HEK293 (cell line): Measurements from ENCODE around the gene MIS18BP1.

Experiments used
- ATF2 ChIP-seq: fragments of 450-650 bp; formaldehyde crosslinking; IDR thresholded peaks from 2 replicates; pipeline ENCODE4 v1.5.1; 2016; ENCODE audit warnings: missing biosample characterization, missing genetic modification characterization, low read depth
- HOXA7 ChIP-seq: sonication (generic); formaldehyde crosslinking; IDR thresholded peaks from 2 replicates; pipeline ENCODE4 v1.8.1; 2022; ENCODE audit warnings: missing genetic modification reagents, borderline replicate concordance
- YY1 ChIP-seq: fragments of 450-650 bp; formaldehyde crosslinking; IDR thresholded peaks from 2 replicates; pipeline ENCODE4 v1.5.1; 2018; ENCODE audit warnings: missing biosample characterization, missing genetic modification characterization
- ZBTB21 ChIP-seq: fragments of 450-650 bp; formaldehyde crosslinking; IDR thresholded peaks from 2 replicates; pipeline ENCODE4 v1.5.1; 2017; ENCODE audit warnings: missing biosample characterization, missing genetic modification characterization
- ZNF121 ChIP-seq: fragments of 450-650 bp; formaldehyde crosslinking; IDR thresholded peaks from 2 replicates; pipeline ENCODE4 v1.5.1; 2016; ENCODE audit warnings: missing biosample characterization, missing genetic modification characterization
- ZNF274 ChIP-seq, 2 experiments: fragments of 200-500 bp in 1 of 2; fragments of 450-650 bp in 1 of 2; sonication (Bioruptor generic) in 1 of 2; formaldehyde crosslinking in 1 of 2; IDR thresholded peaks; 2 replicates each; pipeline versions ENCODE4 v1.5.1 to v1.6.1; 2014 to 2016; ENCODE audit warnings: borderline replicate concordance in 1 of 2, inconsistent platforms in 1 of 2, low read length in 1 of 2, missing biosample characterization in 1 of 2, missing genetic modification characterization in 1 of 2
- ZNF76 ChIP-seq: fragments of 450-650 bp; formaldehyde crosslinking; IDR thresholded peaks from 2 replicates; pipeline ENCODE4; 2016; ENCODE audit warnings: low read depth, missing biosample characterization, missing genetic modification characterization, borderline replicate concordance
- TF ChIP-seq, protein P1 (sequence below): fragments of 450-650 bp; formaldehyde crosslinking; IDR thresholded peaks from 2 replicates; pipeline ENCODE4 v1.5.1; 2016; ENCODE audit warnings: missing biosample characterization, missing genetic modification characterization
- TF ChIP-seq, protein P2 (sequence below): fragments of 450-650 bp; formaldehyde crosslinking; IDR thresholded peaks from 2 replicates; pipeline ENCODE4 v1.5.1; 2016; ENCODE audit warnings: missing biosample characterization, missing genetic modification characterization
- TF ChIP-seq, protein P3 (sequence below): fragments of 450-650 bp; formaldehyde crosslinking; IDR thresholded peaks from 2 replicates; pipeline ENCODE4 v1.5.1; 2016; ENCODE audit warnings: missing biosample characterization, missing genetic modification characterization

- TF ChIP-seq, protein P1, sequence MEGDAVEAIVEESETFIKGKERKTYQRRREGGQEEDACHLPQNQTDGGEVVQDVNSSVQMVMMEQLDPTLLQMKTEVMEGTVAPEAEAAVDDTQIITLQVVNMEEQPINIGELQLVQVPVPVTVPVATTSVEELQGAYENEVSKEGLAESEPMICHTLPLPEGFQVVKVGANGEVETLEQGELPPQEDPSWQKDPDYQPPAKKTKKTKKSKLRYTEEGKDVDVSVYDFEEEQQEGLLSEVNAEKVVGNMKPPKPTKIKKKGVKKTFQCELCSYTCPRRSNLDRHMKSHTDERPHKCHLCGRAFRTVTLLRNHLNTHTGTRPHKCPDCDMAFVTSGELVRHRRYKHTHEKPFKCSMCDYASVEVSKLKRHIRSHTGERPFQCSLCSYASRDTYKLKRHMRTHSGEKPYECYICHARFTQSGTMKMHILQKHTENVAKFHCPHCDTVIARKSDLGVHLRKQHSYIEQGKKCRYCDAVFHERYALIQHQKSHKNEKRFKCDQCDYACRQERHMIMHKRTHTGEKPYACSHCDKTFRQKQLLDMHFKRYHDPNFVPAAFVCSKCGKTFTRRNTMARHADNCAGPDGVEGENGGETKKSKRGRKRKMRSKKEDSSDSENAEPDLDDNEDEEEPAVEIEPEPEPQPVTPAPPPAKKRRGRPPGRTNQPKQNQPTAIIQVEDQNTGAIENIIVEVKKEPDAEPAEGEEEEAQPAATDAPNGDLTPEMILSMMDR (tag by site-specific recombination), result no peak
- no peak for TF ChIP-seq ZBTB21 (tag by site-specific recombination)
- no peak for TF ChIP-seq YY1 (tag by site-specific recombination)
- no peak for TF ChIP-seq ZNF76 (tag by site-specific recombination)
- TF ChIP-seq, protein P2, sequence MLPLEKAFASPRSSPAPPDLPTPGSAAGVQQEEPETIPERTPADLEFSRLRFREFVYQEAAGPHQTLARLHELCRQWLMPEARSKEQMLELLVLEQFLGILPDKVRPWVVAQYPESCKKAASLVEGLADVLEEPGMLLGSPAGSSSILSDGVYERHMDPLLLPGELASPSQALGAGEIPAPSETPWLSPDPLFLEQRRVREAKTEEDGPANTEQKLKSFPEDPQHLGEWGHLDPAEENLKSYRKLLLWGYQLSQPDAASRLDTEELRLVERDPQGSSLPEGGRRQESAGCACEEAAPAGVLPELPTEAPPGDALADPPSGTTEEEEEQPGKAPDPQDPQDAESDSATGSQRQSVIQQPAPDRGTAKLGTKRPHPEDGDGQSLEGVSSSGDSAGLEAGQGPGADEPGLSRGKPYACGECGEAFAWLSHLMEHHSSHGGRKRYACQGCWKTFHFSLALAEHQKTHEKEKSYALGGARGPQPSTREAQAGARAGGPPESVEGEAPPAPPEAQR, result no peak
- TF ChIP-seq ATF2 (tag by site-specific recombination), result no peak
- no peak for TF ChIP-seq ZNF121 (tag by site-specific recombination)
- TF ChIP-seq, protein P3, sequence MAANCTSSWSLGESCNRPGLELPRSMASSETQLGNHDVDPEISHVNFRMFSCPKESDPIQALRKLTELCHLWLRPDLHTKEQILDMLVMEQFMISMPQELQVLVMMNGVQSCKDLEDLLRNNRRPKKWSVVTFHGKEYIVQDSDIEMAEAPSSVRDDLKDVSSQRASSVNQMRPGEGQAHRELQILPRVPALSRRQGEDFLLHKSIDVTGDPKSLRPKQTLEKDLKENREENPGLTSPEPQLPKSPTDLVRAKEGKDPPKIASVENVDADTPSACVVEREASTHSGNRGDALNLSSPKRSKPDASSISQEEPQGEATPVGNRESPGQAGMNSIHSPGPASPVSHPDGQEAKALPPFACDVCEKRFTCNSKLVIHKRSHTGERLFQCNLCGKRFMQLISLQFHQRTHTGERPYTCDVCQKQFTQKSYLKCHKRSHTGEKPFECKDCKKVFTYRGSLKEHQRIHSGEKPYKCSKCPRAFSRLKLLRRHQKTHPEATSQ (tag by site-specific recombination), result no peak
- no peak for TF ChIP-seq ZNF274 (IDR thresholded peaks at IDR 0.05; ENCODE audit: low read length)
- no peak for TF ChIP-seq ZNF274 (tag by site-specific recombination; IDR thresholded peaks at IDR 0.05; ENCODE audit: borderline replicate concordance)
- no peak for TF ChIP-seq HOXA7 (CRISPR knock-in tag)
These were observed 58.0 kb downstream of the MIS18BP1 start for GRCh38 chr14:45194964-45195363.
